Liver (tissue), 9 donors: ENCODE results near the gene TTC29. TPM values are rescaled to one million over a fixed set of nuclear protein-coding genes. Genes with fewer than 3 reads are reported as not detected.

Source experiments
- DNase-seq: peaks from one replicate; pipeline ENCODE4 v3.0.0-alpha.2; 2017; ENCODE audit warnings: low spot score
- H3K27ac ChIP-seq, 2 donors: one replicate each; pipeline ENCODE4 v1.7.0; 2013; ENCODE audit warnings: inconsistent platforms in 2 of 2, low read length in 2 of 2, control low read depth in 1 of 2, low read depth in 1 of 2, mild to moderate bottlenecking in 1 of 2
- H3K27me3 ChIP-seq, 4 donors: one replicate each; pipeline versions ENCODE4 v1.6.1 to v1.7.0; 2013; ENCODE audit warnings: low read length in 3 of 4, inconsistent platforms in 1 of 4, mild to moderate bottlenecking in 1 of 4, moderate library complexity in 1 of 4; ENCODE audit not compliant: control insufficient read depth in 4 of 4, insufficient read depth in 4 of 4
- H3K36me3 ChIP-seq, 4 donors: one replicate each; pipeline versions ENCODE4 v1.6.1 to v1.7.0; 2013; ENCODE audit warnings: low read length in 3 of 4, mild to moderate bottlenecking in 3 of 4, low read depth in 1 of 4, moderate library complexity in 1 of 4; ENCODE audit not compliant: control insufficient read depth in 4 of 4, insufficient read depth in 3 of 4
- H3K4me1 ChIP-seq, 4 donors: one replicate each; pipeline versions ENCODE4 v1.6.1 to v1.7.0; 2013; ENCODE audit warnings: low read length in 3 of 4, mild to moderate bottlenecking in 3 of 4, moderate library complexity in 1 of 4; ENCODE audit not compliant: control insufficient read depth in 4 of 4, insufficient read depth in 4 of 4
- H3K4me3 ChIP-seq, 3 donors: one replicate each; pipeline versions ENCODE4 v1.6.1 to v1.7.0; 2013; ENCODE audit warnings: low read length in 3 of 3, control low read depth in 1 of 3, low read depth in 1 of 3, mild to moderate bottlenecking in 1 of 3
- H3K9ac ChIP-seq, 2 donors: one replicate each; pipeline ENCODE4 v1.7.0; 2013; ENCODE audit warnings: low read length in 2 of 2, mild to moderate bottlenecking in 2 of 2, moderate library complexity in 2 of 2, control low read depth in 1 of 2, low read depth in 1 of 2
- H3K9me3 ChIP-seq, 4 donors: one replicate each; pipeline versions ENCODE4 v1.6.1 to v1.7.0; 2013; ENCODE audit warnings: low read length in 3 of 4; ENCODE audit not compliant: control insufficient read depth in 4 of 4
- ATF3 ChIP-seq: IDR thresholded peaks from 2 replicates; pipeline ENCODE4 v1.6.1; 2016; ENCODE audit warnings: antibody characterized with exemption
- CTCF ChIP-seq: fragments of 150-350 bp; IDR thresholded peaks from 2 replicates; pipeline ENCODE4 v1.5.1; 2017; ENCODE audit warnings: improper control_type of control experiment, low read depth, low read length; ENCODE audit not compliant: missing input control
- EGR1 ChIP-seq, 2 donors: IDR thresholded peaks; 2 replicates each; pipeline ENCODE4 v1.6.1; 2016 to 2018; ENCODE audit warnings: antibody characterized with exemption in 2 of 2, low read depth in 2 of 2
- FOXA1 ChIP-seq: IDR thresholded peaks from 2 replicates; pipeline ENCODE4 v1.6.1; 2016; ENCODE audit warnings: antibody characterized with exemption
- FOXA2 ChIP-seq: IDR thresholded peaks from 2 replicates; pipeline ENCODE4 v1.6.1; 2016; ENCODE audit warnings: antibody characterized with exemption
- GABPA ChIP-seq, 2 donors: IDR thresholded peaks in 1 of 2; conservative IDR thresholded peaks in 1 of 2; 2 replicates each; pipeline ENCODE4 v1.6.1; 2016; ENCODE audit warnings: antibody characterized with exemption in 2 of 2, mild to moderate bottlenecking in 1 of 2, moderate library complexity in 1 of 2
- HNF4A ChIP-seq, 2 donors: conservative IDR thresholded peaks; 2 replicates each; pipeline ENCODE4 v1.6.1; 2016; ENCODE audit warnings: antibody characterized with exemption in 2 of 2, mild to moderate bottlenecking in 2 of 2
- HNF4G ChIP-seq: IDR thresholded peaks from 2 replicates; pipeline ENCODE4 v1.6.1; 2016; ENCODE audit warnings: antibody characterized with exemption
- JUND ChIP-seq, 2 donors: IDR thresholded peaks; 2 replicates each; pipeline ENCODE4 v1.6.1; 2016; ENCODE audit warnings: antibody characterized with exemption in 2 of 2
- NR2F2 ChIP-seq: IDR thresholded peaks from 2 replicates; pipeline ENCODE4 v1.6.1; 2016; ENCODE audit warnings: antibody characterized with exemption
- RAD21 ChIP-seq, 2 donors: IDR thresholded peaks; 2 replicates each; pipeline ENCODE4 v1.6.1; 2016; ENCODE audit warnings: antibody characterized with exemption in 2 of 2, mild to moderate bottlenecking in 2 of 2
- REST ChIP-seq: IDR thresholded peaks from 2 replicates; pipeline ENCODE4 v1.6.1; 2016; ENCODE audit warnings: antibody characterized with exemption, mild to moderate bottlenecking
- RXRA ChIP-seq, 2 donors: IDR thresholded peaks; 2 replicates each; pipeline ENCODE4 v1.6.1; 2017 to 2018; ENCODE audit warnings: antibody characterized with exemption in 2 of 2, mild to moderate bottlenecking in 1 of 2
- SP1 ChIP-seq: IDR thresholded peaks from 2 replicates; pipeline ENCODE4 v1.6.1; 2018; ENCODE audit warnings: antibody characterized with exemption, mild to moderate bottlenecking
- TAF1 ChIP-seq: conservative IDR thresholded peaks from 2 replicates; pipeline ENCODE4 v1.6.1; 2016; ENCODE audit warnings: antibody characterized with exemption, mild to moderate bottlenecking
- ZBTB33 ChIP-seq: IDR thresholded peaks from 2 replicates; pipeline ENCODE4 v1.6.1; 2016; ENCODE audit warnings: antibody characterized with exemption
- WGBS: extraction: QIAGEN DNeasy Blood & Tissue Kit; methylation state at CpG from one replicate; pipeline ENCODE4 v1.1.7; 2013; 5-methylcytosine and 5-hydroxymethylcytosine counted together
- polyA plus RNA-seq, 2 donors: library from polyadenylated mRNA; stranded (reverse) in 1 of 2; unstranded in 1 of 2; fragments of 200-250 nt in 1 of 2; fragments of >200 nt in 1 of 2; fragmentation: Nextera tagmentation in 1 of 2; extraction: Ambion mirVana in 1 of 2; gene quantifications; one replicate each; pipeline versions ENCODE4 v1.2.1 to v1.2.3, GENCODE V29; 2013 to 2015
- total RNA-seq, 2 donors: library from RNA; depleted of rRNA; stranded (reverse); fragments of >200 nt; gene quantifications; one replicate each; pipeline ENCODE4 v1.2.3, GENCODE V29; 2014
- donor health status: healthy.
- donor health status: healthy.
- donor health status: healthy.
- donor health status: healthy.
- donor health status: healthy.

Gene TTC29
- total and polyA plus RNA-seq, 4 donors, result not detected

GRCh38 chr4:146952896-146953295 is 7.2 kb upstream of the TTC29 start:
- Histone ChIP-seq H3K9me3 (no peaks in the 10 kb centered on the region), H3K27ac (no peak overlapping the region), H3K4me3 (no peak overlapping the region), H3K9ac (no peak overlapping the region), H3K36me3 (no peaks in the 10 kb centered on the region), H3K27me3 (peaks cover 0 to 4% (median 0%) of the 10 kb centered on the region in 4 donors), H3K4me1 (peaks cover 0 to 10% (median 0%) of the 10 kb centered on the region in 4 donors)
- TF ChIP-seq RXRA (IDR thresholded peaks at IDR 0.05) (no peak), NR2F2 (no peak), ZBTB33 (no peak), EGR1 (IDR thresholded peaks at IDR 0.05; ENCODE audit: low read depth in 2 of 2) (no peak), HNF4A (conservative IDR thresholded peaks at IDR 0.05) (no peak), JUND (IDR thresholded peaks at IDR 0.05) (no peak), FOXA2 (no peak), FOXA1 (no peak), CTCF (no peak), HNF4G (no peak), ATF3 (no peak), SP1 (no peak), REST (no peak), GABPA (IDR thresholded peaks at IDR 0.05 in 1 of 2, conservative IDR thresholded peaks at IDR 0.05 in 1 of 2) (no peak), RAD21 (IDR thresholded peaks at IDR 0.05) (no peak)
- no peak for DNase-seq
- WGBS, result 39% methylated on average over 2 of the region's 2 CpGs

- Histone ChIP-seq H3K4me3 (no peak overlapping the region), H3K9ac (no peak overlapping the region), H3K27ac (no peak overlapping the region), H3K27me3 (peaks cover 0 to 6% (median 2%) of the 10 kb centered on the region in 4 donors), H3K9me3 (no peaks in the 10 kb centered on the region), H3K4me1 (peaks cover 0 to 21% (median 11%) of the 10 kb centered on the region in 4 donors), H3K36me3 (no peaks in the 10 kb centered on the region)
- TF ChIP-seq REST (no peak), ZBTB33 (no peak), TAF1 (no peak), JUND (IDR thresholded peaks at IDR 0.05) (no peak), RXRA (IDR thresholded peaks at IDR 0.05) (no peak), HNF4G (no peak), SP1 (no peak), ATF3 (no peak), RAD21 (IDR thresholded peaks at IDR 0.05) (no peak)
- no peak for DNase-seq
Measured at GRCh38 chr4:146949559-146949958, 3.9 kb upstream of the TTC29 start.
